ENCODE measurements around the gene CCR5AS.

The CCR5AS gene

DNA sequence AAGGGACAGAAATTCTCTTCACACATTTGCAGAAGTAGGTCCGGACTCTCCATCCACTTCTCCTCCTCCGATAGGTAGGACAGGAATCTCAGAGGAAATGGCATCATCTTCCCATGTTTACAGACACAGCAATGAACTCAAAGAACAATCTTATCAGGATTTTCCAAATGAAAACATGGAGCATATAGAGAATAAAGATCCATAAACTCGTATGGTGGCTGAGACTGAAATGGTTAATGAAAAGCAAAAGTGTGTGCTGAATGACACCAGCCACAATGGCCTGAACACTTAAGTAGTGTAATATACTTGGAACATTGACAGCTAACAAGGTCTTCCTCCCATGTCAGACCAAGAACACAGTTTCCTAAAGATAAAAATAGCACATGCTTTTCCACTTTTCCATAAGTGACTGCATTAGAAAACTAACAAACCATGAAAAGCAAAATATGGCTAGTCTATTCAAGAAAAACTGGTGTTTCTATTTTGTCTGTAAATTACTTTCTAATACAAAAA is 6.0 kb upstream of the CCR5AS start (continued):
- TF ChIP-seq E2F6 (IDR thresholded peaks at IDR 0.05) (no peak), ZNF274 (IDR thresholded peaks at IDR 0.05; ENCODE audit: borderline replicate concordance, extremely low read depth, low read length) (no peak), TEAD4 (IDR thresholded peaks at IDR 0.05; ENCODE audit: low read depth, low read length) (no peak)
